GM18861 (cell line): ENCODE results near the gene PHACTR1.

Experiments used
- ATAC-seq: cut with Tn5 transposase; IDR thresholded peaks from one replicate; pipeline ENCODE4 v1.9.1; 2021; ENCODE audit not compliant: unreplicated experiment

The PHACTR1 gene

GRCh38 chr6:12977206-12977605 lies 260.6 kb downstream of the PHACTR1 start:
- no peak for ATAC-seq

- ATAC-seq = no peak
Observed at GRCh38 chr6:12977806-12978205, 261.2 kb downstream of the PHACTR1 start.

GRCh38 chr6:12980741-12981140 lies 264.2 kb downstream of the PHACTR1 start:
- ATAC-seq = no peak

GRCh38 chr6:12984776-12985175 lies 268.2 kb downstream of the PHACTR1 start:
- no peak for ATAC-seq

- no peak for ATAC-seq
Observed at GRCh38 chr6:12987783-12988182, 271.2 kb downstream of the PHACTR1 start.

GRCh38 chr6:12990162-12990561 lies 273.6 kb downstream of the PHACTR1 start:
- ATAC-seq = no peak

GRCh38 chr6:12991435-12991834 lies 274.9 kb downstream of the PHACTR1 start:
- no peak for ATAC-seq

- ATAC-seq = no peak
Observed at GRCh38 chr6:12992770-12993169, 276.2 kb downstream of the PHACTR1 start.

GRCh38 chr6:12993283-12993898 lies 276.8 kb downstream of the PHACTR1 start:
- ATAC-seq = no peak

GRCh38 chr6:12995419-12995818 lies 278.9 kb downstream of the PHACTR1 start:
- ATAC-seq = no peak

GRCh38 chr6:13000537-13000936 lies 284.0 kb downstream of the PHACTR1 start:
- ATAC-seq = no peak

GRCh38 chr6:13001927-13002326 lies 285.4 kb downstream of the PHACTR1 start:
- no peak for ATAC-seq

GRCh38 chr6:13004601-13005000 lies 288.0 kb downstream of the PHACTR1 start:
- no peak for ATAC-seq

- no peak for ATAC-seq
Observed at GRCh38 chr6:13005994-13006393, 289.4 kb downstream of the PHACTR1 start.

- ATAC-seq = no peak
Observed at GRCh38 chr6:13006578-13007300, 290.2 kb downstream of the PHACTR1 start.

- ATAC-seq = no peak
Observed at GRCh38 chr6:13007744-13008143, 291.2 kb downstream of the PHACTR1 start.

- ATAC-seq = no peak
Observed at GRCh38 chr6:13009031-13009430, 292.5 kb downstream of the PHACTR1 start.

GRCh38 chr6:13009461-13009860 lies 292.9 kb downstream of the PHACTR1 start:
- no peak for ATAC-seq

GRCh38 chr6:13011612-13012146 lies 295.1 kb downstream of the PHACTR1 start:
- no peak for ATAC-seq

- no peak for ATAC-seq
Observed at GRCh38 chr6:13012296-13012695, 295.7 kb downstream of the PHACTR1 start.

- no peak for ATAC-seq
Observed at GRCh38 chr6:13012977-13013680, 296.6 kb downstream of the PHACTR1 start.
